D721Med (cell line): ENCODE measurements around the gene DHX58.
A peak's percentile ranks its signal among the peaks of the same experiment; 100 is the strongest.

ENCODE experiments used
- DNase-seq: peaks from one replicate; pipeline ENCODE4 v3.0.0; 2011; ENCODE audit warnings: low spot score; ENCODE audit not compliant: insufficient read length
- FAIRE-seq: peaks from 2 replicates; lab custom pipeline; 2011; peaks lifted over from hg19 to GRCh38; lab: Jason Lieb, UNC
- TF ChIP-seq, protein P1 (sequence below): IDR thresholded peaks from 2 replicates; pipeline ENCODE4 v1.5.1; 2012; ENCODE audit warnings: mild to moderate bottlenecking, control low read depth; ENCODE audit not compliant: insufficient read depth; ENCODE audit errors: missing control alignments

DHX58 gene

GRCh38 chr17:42097691-42098631 lies 14.6 kb downstream of the DHX58 start, which contains the start of gene ZNF385C:
Gene ZNF385C (minus strand): TSS chr17:42098473. CDS start chr17:42063056, 35,417 bp downstream.
- FAIRE-seq (no peak), DNase-seq (peak; percentile 62)
- TF ChIP-seq, protein P1, sequence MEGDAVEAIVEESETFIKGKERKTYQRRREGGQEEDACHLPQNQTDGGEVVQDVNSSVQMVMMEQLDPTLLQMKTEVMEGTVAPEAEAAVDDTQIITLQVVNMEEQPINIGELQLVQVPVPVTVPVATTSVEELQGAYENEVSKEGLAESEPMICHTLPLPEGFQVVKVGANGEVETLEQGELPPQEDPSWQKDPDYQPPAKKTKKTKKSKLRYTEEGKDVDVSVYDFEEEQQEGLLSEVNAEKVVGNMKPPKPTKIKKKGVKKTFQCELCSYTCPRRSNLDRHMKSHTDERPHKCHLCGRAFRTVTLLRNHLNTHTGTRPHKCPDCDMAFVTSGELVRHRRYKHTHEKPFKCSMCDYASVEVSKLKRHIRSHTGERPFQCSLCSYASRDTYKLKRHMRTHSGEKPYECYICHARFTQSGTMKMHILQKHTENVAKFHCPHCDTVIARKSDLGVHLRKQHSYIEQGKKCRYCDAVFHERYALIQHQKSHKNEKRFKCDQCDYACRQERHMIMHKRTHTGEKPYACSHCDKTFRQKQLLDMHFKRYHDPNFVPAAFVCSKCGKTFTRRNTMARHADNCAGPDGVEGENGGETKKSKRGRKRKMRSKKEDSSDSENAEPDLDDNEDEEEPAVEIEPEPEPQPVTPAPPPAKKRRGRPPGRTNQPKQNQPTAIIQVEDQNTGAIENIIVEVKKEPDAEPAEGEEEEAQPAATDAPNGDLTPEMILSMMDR = no peak

GRCh38 chr17:42096360-42097111 lies 16.0 kb downstream of the DHX58 start:
- FAIRE-seq (no peak), DNase-seq (no peak)
- TF ChIP-seq, protein P1 = no peak

GRCh38 chr17:42094375-42095069 lies 18.0 kb downstream of the DHX58 start:
- FAIRE-seq (no peak), DNase-seq (no peak)
- TF ChIP-seq, protein P1 = no peak

GRCh38 chr17:42092939-42093338 lies 19.6 kb downstream of the DHX58 start:
- TF ChIP-seq, protein P1 = no peak
- FAIRE-seq = no peak

GRCh38 chr17:42090964-42091790 lies 21.3 kb downstream of the DHX58 start:
- TF ChIP-seq, protein P1 = no peak
- FAIRE-seq = no peak
- DNase-seq = no peak

More at GRCh38 chr17:42092939-42093338, 19.6 kb downstream of the DHX58 start:
- DNase-seq = no peak

- DNase-seq (no peak), FAIRE-seq (no peak)
- TF ChIP-seq, protein P1 = no peak
Measured at GRCh38 chr17:42088736-42089135, 23.8 kb downstream of the DHX58 start.
